ENCODE results near the gene ATOH8.

- no peak for TF ChIP-seq POLR2AphosphoS5 (IDR thresholded peaks at IDR 0.05)
- TF ChIP-seq, protein P1, sequence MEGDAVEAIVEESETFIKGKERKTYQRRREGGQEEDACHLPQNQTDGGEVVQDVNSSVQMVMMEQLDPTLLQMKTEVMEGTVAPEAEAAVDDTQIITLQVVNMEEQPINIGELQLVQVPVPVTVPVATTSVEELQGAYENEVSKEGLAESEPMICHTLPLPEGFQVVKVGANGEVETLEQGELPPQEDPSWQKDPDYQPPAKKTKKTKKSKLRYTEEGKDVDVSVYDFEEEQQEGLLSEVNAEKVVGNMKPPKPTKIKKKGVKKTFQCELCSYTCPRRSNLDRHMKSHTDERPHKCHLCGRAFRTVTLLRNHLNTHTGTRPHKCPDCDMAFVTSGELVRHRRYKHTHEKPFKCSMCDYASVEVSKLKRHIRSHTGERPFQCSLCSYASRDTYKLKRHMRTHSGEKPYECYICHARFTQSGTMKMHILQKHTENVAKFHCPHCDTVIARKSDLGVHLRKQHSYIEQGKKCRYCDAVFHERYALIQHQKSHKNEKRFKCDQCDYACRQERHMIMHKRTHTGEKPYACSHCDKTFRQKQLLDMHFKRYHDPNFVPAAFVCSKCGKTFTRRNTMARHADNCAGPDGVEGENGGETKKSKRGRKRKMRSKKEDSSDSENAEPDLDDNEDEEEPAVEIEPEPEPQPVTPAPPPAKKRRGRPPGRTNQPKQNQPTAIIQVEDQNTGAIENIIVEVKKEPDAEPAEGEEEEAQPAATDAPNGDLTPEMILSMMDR (IDR thresholded peaks at IDR 0.05) = no peak
Observed at GRCh38 chr2:85823951-85824350, 70.2 kb downstream of the ATOH8 start.

Measured in prostate gland (tissue), 2 donors.